Measurements from ENCODE around the gene AKNA.

Gene AKNA

DNA sequence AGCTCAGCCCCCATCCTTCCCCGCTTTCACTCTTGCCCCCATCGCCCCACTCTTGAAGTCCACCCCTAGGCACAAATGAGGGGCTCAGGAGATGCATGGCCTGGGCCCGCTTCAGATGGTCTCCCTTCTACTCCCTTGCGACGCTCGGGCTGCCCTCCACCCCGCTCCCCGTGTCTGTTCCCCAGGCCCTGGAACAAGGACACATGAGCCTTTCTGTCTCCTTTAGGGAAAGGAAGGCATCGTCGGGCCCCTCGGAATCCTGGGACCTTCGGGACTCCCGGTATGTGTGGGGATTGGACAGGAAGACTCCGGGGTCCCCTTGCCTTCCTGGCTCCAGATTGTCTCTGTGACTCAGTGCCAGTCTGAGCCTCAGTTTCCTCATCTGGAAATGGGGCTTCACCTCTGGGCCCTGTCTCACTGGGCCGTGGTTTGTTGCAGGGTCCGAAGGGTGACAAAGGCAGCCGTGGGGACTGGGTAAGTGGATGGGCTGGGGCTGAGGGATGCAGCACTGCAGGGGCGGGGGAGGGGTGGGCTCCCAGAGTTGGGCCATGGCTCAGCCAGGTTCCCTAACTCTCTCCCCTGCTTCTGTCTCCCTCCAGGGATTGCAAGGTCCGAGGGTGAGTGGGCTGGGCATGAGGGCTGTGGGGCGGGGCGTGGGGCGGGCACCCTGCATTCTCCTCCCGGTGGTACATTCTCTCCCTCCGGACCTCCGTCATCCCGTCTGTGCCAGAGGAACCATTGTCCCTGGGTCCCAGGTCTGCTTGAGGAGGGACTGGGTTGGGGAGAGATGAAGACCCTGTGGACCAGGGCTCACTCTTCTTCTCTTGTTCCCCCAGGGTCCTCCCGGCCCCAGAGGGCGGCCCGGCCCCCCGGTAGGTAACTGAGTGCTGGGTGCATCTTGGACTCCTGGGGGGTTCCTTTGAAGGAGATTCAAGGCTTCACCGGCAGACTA is 86.7 kb downstream of the AKNA start:
- Histone ChIP-seq H3K4me3 (ENCODE audit: low read length) (no peak overlapping the region), H3K36me3 (ENCODE audit: control insufficient read depth, low read depth, low read length) (no peaks in the 10 kb centered on the region), H3K27ac (ENCODE audit: low read length) (no peak overlapping the region), H3K4me1 (ENCODE audit: control insufficient read depth, low read depth, low read length) (no peaks in the 10 kb centered on the region), H3K9me3 (ENCODE audit: control insufficient read depth, low read depth, low read length) (no peaks in the 10 kb centered on the region), H3K27me3 (ENCODE audit: control insufficient read depth, insufficient read depth, low read length) (no peaks in the 10 kb centered on the region), H3K9ac (ENCODE audit: low read length) (no peak overlapping the region)

DNA sequence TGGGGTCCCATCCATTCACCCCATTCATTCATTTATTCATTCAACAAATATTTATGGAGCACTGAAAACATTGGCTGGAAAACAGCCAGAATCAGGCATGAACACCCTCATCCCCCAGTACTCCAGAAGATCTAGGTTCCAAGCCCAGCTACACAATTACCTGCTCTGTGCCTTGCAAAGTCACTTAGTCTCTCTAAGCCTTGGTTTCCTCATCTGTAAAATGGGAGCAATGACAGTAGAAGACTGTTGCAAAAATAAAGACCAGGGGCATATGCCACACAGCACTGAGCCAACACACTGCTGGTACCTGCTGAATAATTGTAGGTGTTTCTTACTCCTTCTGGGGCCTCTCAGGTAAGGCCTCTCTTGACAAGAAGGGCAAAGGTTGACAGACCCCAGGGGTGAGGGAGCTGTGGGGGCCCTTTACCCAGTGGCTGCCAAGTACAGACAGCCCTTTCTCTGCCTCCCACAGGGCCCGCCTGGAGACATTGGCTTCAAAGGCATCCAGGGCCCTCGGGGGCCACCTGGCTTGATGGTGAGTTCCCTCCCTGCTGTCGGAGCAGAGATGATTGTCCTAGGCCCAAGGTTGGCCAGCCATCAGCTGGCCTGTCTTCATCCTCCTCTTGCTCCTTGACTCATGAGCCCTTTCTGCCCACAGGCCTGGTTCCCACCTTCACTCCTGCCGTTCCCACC is 87.5 kb downstream of the AKNA start:
- Histone ChIP-seq H3K4me3 (ENCODE audit: low read length) (no peak overlapping the region), H3K27me3 (ENCODE audit: control insufficient read depth, insufficient read depth, low read length) (no peaks in the 10 kb centered on the region), H3K36me3 (ENCODE audit: control insufficient read depth, low read depth, low read length) (peaks cover 2% of the 10 kb centered on the region), H3K4me1 (ENCODE audit: control insufficient read depth, low read depth, low read length) (no peaks in the 10 kb centered on the region), H3K9me3 (ENCODE audit: control insufficient read depth, low read depth, low read length) (peaks cover under 1% of the 10 kb centered on the region), H3K27ac (ENCODE audit: low read length) (no peak overlapping the region), H3K9ac (ENCODE audit: low read length) (no peak overlapping the region)

DNA sequence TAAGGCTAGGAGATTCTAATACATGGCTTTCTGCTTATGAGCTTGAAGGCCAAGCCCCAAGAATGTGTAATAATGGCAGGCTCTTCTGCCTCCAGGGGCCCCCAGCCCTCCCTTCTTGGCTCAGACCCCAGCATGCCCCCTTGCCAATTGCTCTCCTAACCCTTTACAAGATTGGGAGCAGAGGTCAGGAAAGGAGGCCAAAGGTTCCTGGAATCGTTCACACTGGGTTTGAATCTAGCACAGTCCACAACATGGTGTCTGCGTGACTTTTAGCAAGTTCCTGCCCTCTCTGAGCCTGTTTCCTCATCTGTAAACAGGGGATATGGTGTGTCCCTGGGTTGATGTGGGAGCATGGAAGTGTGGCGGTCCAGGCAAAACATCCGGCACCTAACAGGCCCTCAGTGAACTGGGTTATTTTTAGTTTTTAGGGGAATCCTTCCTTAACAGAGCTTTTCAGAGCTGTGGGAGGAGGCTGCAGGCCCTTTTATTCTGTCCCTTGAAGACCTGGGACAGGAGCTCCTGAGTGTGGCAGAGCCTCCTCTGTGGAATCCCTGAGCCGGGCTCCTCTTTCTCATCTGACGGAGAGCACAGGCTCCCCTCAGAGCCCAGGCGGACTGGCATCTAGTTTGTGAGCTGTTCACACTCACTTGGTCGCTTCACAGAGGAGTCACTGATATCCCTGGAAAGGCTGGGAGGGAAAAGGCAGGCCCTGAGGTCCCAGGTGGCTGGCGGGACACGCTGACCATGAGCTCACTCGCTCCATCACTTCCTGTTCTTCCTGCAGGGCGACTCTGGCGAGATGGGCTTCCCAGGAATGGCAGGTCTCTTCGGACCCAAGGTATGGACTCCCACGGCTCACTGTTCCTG is 88.3 kb downstream of the AKNA start:
- H3K4me1 ChIP-seq (ENCODE audit: control insufficient read depth, low read depth, low read length): no peaks in the 10 kb centered on the region
- H3K27ac ChIP-seq (ENCODE audit: low read length): no peak overlapping the region
- H3K4me3 ChIP-seq (ENCODE audit: low read length): no peak overlapping the region
- peaks cover 8% of the 10 kb centered on the region for H3K9me3 ChIP-seq (ENCODE audit: control insufficient read depth, low read depth, low read length)
- no peak overlapping the region for H3K9ac ChIP-seq (ENCODE audit: low read length)
- peaks cover 9% of the 10 kb centered on the region for H3K36me3 ChIP-seq (ENCODE audit: control insufficient read depth, low read depth, low read length)
- no peaks in the 10 kb centered on the region for H3K27me3 ChIP-seq (ENCODE audit: control insufficient read depth, insufficient read depth, low read length)

DNA sequence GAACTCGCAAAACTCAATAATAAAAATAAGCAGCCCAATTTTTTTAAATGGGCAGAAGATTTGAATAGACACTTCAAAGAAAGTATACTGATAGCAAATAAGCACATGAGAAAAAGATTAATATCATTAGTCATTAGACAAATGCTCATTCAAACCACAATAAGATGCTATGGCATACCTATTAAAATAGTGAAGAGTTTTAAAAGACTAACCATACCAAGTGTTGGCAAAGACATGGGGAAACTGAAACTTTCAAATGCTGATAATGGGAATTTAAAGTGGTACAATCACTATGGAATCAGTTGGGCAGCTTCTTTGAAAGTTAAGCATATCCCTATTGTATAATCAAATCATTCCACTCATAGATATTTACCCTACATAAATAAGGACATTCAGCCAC is 91.4 kb downstream of the AKNA start:
- peaks cover 9% of the 10 kb centered on the region for H3K9me3 ChIP-seq (ENCODE audit: control insufficient read depth, low read depth, low read length)
- H3K4me3 ChIP-seq (ENCODE audit: low read length): no peak overlapping the region
- H3K27me3 ChIP-seq (ENCODE audit: control insufficient read depth, insufficient read depth, low read length): no peaks in the 10 kb centered on the region
- no peak overlapping the region for H3K27ac ChIP-seq (ENCODE audit: low read length)
- no peaks in the 10 kb centered on the region for H3K4me1 ChIP-seq (ENCODE audit: control insufficient read depth, low read depth, low read length)
- peaks cover 18% of the 10 kb centered on the region for H3K36me3 ChIP-seq (ENCODE audit: control insufficient read depth, low read depth, low read length)
- H3K9ac ChIP-seq (ENCODE audit: low read length): no peak overlapping the region

DNA sequence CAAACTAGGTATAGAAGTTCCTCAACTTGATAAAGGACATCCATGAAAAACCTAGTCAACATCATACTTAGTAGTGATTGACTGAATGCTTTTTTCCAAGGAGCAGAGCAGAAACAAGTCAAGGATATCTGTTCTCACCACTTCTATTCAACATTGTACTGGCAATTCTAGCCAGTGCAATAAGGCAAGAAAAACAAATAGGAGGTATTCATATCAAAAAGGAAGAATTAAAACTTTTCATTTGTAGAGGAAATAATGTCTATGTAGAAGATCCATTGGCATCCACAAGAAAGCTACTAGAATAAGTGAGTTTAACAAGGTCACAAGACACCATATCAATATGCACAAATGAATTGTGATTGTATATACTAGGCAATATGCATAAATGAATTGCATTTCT is 93.1 kb downstream of the AKNA start:
- H3K4me3 ChIP-seq (ENCODE audit: low read length): no peak overlapping the region
- peaks cover 18% of the 10 kb centered on the region for H3K36me3 ChIP-seq (ENCODE audit: control insufficient read depth, low read depth, low read length)
- no peak overlapping the region for H3K9ac ChIP-seq (ENCODE audit: low read length)
- H3K27ac ChIP-seq (ENCODE audit: low read length): no peak overlapping the region
- H3K27me3 ChIP-seq (ENCODE audit: control insufficient read depth, insufficient read depth, low read length): no peaks in the 10 kb centered on the region
- peaks cover 9% of the 10 kb centered on the region for H3K9me3 ChIP-seq (ENCODE audit: control insufficient read depth, low read depth, low read length)
- H3K4me1 ChIP-seq (ENCODE audit: control insufficient read depth, low read depth, low read length): no peaks in the 10 kb centered on the region

DNA sequence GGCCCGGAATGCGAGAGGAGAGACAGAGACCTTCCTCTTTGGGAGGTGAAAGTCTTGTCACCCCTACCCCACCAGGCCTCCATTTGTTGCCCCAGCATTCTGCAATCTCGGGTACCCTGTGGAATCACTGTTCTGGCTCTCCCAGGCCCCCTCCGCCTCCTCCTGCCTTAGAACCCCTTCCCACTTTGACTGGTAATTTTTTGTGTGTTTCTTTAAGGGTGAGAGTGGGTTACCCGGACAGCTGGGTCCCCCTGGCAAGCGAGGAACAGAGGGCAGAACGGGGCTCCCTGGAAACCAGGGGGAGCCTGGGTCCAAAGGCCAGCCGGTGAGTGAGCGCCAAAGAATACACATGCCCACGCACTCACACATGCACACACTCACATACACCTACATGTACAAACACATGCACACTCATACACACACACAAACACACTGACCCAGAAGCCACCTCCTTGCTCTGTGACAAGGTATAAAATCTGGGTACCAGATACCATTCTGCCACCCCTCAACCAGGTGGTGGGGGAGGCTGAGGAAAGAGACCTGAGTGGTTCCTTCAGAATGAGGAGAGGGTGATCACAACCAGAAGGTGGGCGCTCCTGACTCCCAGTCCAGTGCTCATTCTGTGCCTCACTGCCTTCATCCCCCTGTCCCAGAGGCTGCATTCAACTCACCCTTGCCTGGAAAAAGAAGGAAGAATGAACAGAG is 95.7 kb downstream of the AKNA start:
- Histone ChIP-seq H3K9ac (ENCODE audit: low read length) (no peak overlapping the region), H3K27ac (ENCODE audit: low read length) (no peak overlapping the region), H3K9me3 (ENCODE audit: control insufficient read depth, low read depth, low read length) (peaks cover 9% of the 10 kb centered on the region), H3K36me3 (ENCODE audit: control insufficient read depth, low read depth, low read length) (peaks cover 18% of the 10 kb centered on the region), H3K27me3 (ENCODE audit: control insufficient read depth, insufficient read depth, low read length) (no peaks in the 10 kb centered on the region), H3K4me3 (ENCODE audit: low read length) (no peak overlapping the region), H3K4me1 (ENCODE audit: control insufficient read depth, low read depth, low read length) (peaks cover 7% of the 10 kb centered on the region)

DNA sequence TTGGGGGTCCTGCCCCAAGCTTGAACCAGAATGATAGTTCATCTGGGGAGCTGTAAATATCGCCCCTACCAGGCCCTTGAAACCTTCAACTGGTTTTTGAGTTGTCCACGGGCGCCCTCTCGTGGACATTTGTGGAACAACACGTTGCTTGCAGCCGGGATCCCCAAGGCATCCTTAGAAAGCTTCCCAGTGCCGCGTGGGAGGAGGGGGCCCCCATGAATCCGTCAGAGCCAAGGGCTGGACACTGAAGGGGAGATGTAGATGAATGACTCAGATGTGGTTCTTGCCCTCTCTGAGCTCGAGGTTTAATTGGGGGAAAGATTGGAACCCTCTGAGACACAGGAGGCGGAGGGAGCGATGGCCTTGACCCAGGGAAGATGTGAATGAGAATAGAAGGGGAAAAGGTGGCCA is 96.7 kb downstream of the AKNA start:
- H3K4me1 ChIP-seq (ENCODE audit: control insufficient read depth, low read depth, low read length): peaks cover 7% of the 10 kb centered on the region
- H3K27ac ChIP-seq (ENCODE audit: low read length): no peak overlapping the region
- H3K9me3 ChIP-seq (ENCODE audit: control insufficient read depth, low read depth, low read length): peaks cover 9% of the 10 kb centered on the region
- peaks cover 18% of the 10 kb centered on the region for H3K36me3 ChIP-seq (ENCODE audit: control insufficient read depth, low read depth, low read length)
- H3K27me3 ChIP-seq (ENCODE audit: control insufficient read depth, insufficient read depth, low read length): no peaks in the 10 kb centered on the region
- H3K9ac ChIP-seq (ENCODE audit: low read length): no peak overlapping the region
- H3K4me3 ChIP-seq (ENCODE audit: low read length): no peak overlapping the region

DNA sequence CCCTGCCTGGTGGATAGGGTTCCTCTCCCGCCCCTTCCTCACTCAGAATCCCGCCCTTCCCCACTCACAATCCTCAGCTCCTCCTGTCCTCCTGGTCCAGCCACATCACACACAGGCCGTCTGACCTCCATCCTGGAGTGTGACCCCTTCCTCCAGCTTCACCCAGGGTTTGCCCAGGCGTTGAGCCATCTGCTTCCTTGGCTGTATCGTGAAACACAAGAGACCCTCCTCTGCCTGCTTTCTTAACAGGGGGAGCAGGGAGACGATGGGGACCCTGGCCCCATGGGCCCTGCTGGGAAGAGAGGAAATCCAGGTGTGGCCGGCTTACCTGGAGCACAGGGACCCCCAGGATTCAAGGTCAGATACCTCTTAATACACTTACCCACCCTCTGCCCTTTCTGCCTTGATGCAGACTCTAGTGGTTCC is 97.2 kb downstream of the AKNA start:
- H3K9ac ChIP-seq (ENCODE audit: low read length): no peak overlapping the region
- H3K27ac ChIP-seq (ENCODE audit: low read length): no peak overlapping the region

DNA sequence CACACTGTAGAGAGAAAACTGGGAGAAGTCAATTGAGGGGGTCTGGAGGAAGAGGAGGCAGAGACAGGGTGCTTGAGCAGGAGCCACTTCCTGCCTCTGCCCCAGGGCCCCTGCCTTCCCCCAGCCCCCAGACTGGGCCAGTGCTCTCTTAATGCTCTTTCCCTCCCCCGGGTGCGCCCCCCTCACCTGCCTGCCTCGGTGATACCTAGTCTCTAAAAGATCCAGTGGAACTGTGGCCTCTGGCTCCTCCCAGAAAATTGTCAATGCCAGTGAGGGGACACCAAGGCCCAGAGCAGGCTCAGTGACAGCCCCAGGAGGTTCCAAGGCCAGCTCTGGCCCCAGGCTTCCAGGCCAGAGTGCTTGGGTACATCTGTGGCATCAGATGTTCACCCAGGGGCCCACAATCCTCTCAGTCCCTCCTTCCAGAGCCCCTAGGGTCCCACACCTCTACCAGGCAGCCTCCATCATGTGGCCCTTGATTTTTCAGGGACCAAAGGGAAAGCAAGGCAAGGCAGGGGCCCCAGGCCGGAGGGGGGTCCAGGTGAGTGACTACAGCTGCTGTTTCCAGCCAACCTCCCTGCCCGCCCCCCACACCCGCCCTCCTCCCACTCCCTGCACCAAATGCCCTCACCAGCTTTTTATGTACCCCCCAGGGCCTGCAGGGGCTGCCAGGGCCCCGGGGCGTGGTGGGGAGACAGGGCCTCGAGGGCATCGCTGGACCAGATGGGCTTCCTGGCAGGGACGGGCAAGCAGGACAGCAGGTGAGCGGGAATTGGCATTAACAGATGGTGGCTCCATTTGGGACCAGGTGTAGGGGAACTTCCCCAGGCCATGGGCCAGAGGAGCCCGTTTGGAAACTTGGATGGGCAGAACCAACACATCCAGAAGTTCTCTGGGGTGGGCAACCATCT is 98.0 kb downstream of the AKNA start:
- H3K4me1 ChIP-seq (ENCODE audit: control insufficient read depth, low read depth, low read length): peaks cover 7% of the 10 kb centered on the region
- no peaks in the 10 kb centered on the region for H3K27me3 ChIP-seq (ENCODE audit: control insufficient read depth, insufficient read depth, low read length)
- peaks cover 12% of the 10 kb centered on the region for H3K36me3 ChIP-seq (ENCODE audit: control insufficient read depth, low read depth, low read length)
- no peak overlapping the region for H3K27ac ChIP-seq (ENCODE audit: low read length)
- peaks cover 4% of the 10 kb centered on the region for H3K9me3 ChIP-seq (ENCODE audit: control insufficient read depth, low read depth, low read length)
- no peak overlapping the region for H3K4me3 ChIP-seq (ENCODE audit: low read length)
- H3K9ac ChIP-seq (ENCODE audit: low read length): no peak overlapping the region

More for the DNA sequence above, 97.2 kb downstream of the AKNA start:
- peaks cover 9% of the 10 kb centered on the region for H3K9me3 ChIP-seq (ENCODE audit: control insufficient read depth, low read depth, low read length)
- no peak overlapping the region for H3K4me3 ChIP-seq (ENCODE audit: low read length)
- H3K4me1 ChIP-seq (ENCODE audit: control insufficient read depth, low read depth, low read length): peaks cover 7% of the 10 kb centered on the region
- peaks cover 18% of the 10 kb centered on the region for H3K36me3 ChIP-seq (ENCODE audit: control insufficient read depth, low read depth, low read length)
- no peaks in the 10 kb centered on the region for H3K27me3 ChIP-seq (ENCODE audit: control insufficient read depth, insufficient read depth, low read length)

DNA sequence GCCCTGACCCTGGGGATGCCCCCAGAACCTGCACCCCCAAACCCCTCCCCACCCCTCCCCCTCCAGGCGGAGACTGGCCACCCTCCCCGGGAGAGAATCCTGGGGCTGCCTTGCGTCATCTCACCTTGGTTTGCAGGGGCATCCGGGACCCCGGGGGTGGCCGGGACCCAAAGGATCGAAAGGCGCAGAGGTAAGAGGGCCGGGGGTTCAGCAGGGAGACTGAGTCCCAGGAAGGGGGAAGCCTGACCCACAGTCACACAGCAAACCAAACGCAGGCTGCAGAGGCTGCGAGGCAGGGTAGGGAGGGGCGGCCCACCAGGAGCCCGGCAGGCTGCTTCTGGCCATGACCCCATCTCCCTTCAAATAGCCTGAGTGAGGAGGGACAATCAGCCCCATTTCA is 98.7 kb downstream of the AKNA start:
- Histone ChIP-seq H3K4me3 (ENCODE audit: low read length) (no peak overlapping the region), H3K9ac (ENCODE audit: low read length) (no peak overlapping the region), H3K27ac (ENCODE audit: low read length) (no peak overlapping the region), H3K36me3 (ENCODE audit: control insufficient read depth, low read depth, low read length) (peaks cover 7% of the 10 kb centered on the region), H3K9me3 (ENCODE audit: control insufficient read depth, low read depth, low read length) (no peaks in the 10 kb centered on the region), H3K27me3 (ENCODE audit: control insufficient read depth, insufficient read depth, low read length) (no peaks in the 10 kb centered on the region), H3K4me1 (ENCODE audit: control insufficient read depth, low read depth, low read length) (peaks cover 7% of the 10 kb centered on the region)

Measured in iPS-18a (cell line).